Mucosa of stomach (tissue), 1 donor: Measurements from ENCODE around the gene JARID2.

Experiments used
- H3K27me3 ChIP-seq: one replicate; pipeline ENCODE4 v1.7.0; 2013; ENCODE audit warnings: mild to moderate bottlenecking, low read length; ENCODE audit not compliant: control insufficient read depth, insufficient read depth
- H3K36me3 ChIP-seq: one replicate; pipeline ENCODE4 v1.7.0; 2013; ENCODE audit warnings: low read length; ENCODE audit not compliant: control insufficient read depth, insufficient read depth
- H3K4me1 ChIP-seq: one replicate; pipeline ENCODE4 v1.7.0; 2013; ENCODE audit warnings: mild to moderate bottlenecking, low read length; ENCODE audit not compliant: control insufficient read depth, insufficient read depth
- H3K4me3 ChIP-seq: one replicate; pipeline ENCODE4 v1.7.0; 2013; ENCODE audit warnings: low read length
- H3K9ac ChIP-seq: one replicate; pipeline ENCODE4 v1.7.0; 2013; ENCODE audit warnings: mild to moderate bottlenecking, low read length, moderate library complexity
- H3K9me3 ChIP-seq: one replicate; pipeline ENCODE4 v1.7.0; 2013; ENCODE audit warnings: mild to moderate bottlenecking, low read length, moderate library complexity; ENCODE audit not compliant: control insufficient read depth
- donor health status: Pancreatic carcinoma.

JARID2 gene

GRCh38 chr6:15245361-15246216 is at the start of gene JARID2:
Gene JARID2 (plus strand): TSS chr6:15246069. CDS start chr6:15246540, 471 bp downstream.
- Histone ChIP-seq H3K4me3 (peak within 1 kb of the TSS; percentile 77), H3K36me3 (no peaks in the 10 kb centered on the region), H3K9me3 (no peaks in the 10 kb centered on the region), H3K27me3 (no peaks in the 10 kb centered on the region), H3K4me1 (peaks cover 12% of the 10 kb centered on the region), H3K9ac (peak within 1 kb of the TSS; percentile 87)

GRCh38 chr6:15200087-15200486 is 45.8 kb upstream of the JARID2 start:
- Histone ChIP-seq H3K4me3 (no peak overlapping the region), H3K9ac (no peak overlapping the region), H3K27me3 (no peaks in the 10 kb centered on the region), H3K36me3 (no peaks in the 10 kb centered on the region), H3K4me1 (no peaks in the 10 kb centered on the region), H3K9me3 (no peaks in the 10 kb centered on the region)

- Histone ChIP-seq H3K27me3 (no peaks in the 10 kb centered on the region), H3K9ac (no peak overlapping the region), H3K9me3 (no peaks in the 10 kb centered on the region), H3K4me3 (no peak overlapping the region), H3K4me1 (no peaks in the 10 kb centered on the region), H3K36me3 (no peaks in the 10 kb centered on the region)
These were observed 40.5 kb upstream of the JARID2 start for GRCh38 chr6:15205321-15205720.

- Histone ChIP-seq H3K4me1 (no peaks in the 10 kb centered on the region), H3K9ac (no peak overlapping the region), H3K4me3 (no peak overlapping the region), H3K36me3 (no peaks in the 10 kb centered on the region), H3K27me3 (no peaks in the 10 kb centered on the region), H3K9me3 (no peaks in the 10 kb centered on the region)
These were observed 39.0 kb upstream of the JARID2 start for GRCh38 chr6:15206887-15207286.

DNA sequence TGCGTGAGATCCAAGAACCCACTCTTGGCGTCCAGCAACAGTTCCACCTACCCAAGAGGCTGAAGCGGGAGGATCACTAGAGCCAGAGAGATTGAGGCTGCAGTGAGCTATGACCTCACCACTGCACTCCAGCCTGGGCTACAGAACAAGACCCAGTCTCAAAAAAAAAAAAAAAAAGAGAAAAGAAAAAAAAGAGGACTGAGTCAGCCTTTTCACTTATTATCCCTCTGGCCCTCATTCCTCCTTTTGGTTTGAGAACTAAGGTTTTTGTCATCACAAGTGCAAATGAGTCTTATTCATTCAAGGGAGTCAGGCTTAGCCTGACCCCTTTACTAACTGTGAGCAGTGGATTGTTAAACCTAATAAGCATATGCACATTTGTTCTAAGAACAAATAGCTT is 37.9 kb upstream of the JARID2 start:
- no peaks in the 10 kb centered on the region for H3K27me3 ChIP-seq
- no peaks in the 10 kb centered on the region for H3K9me3 ChIP-seq
- no peaks in the 10 kb centered on the region for H3K36me3 ChIP-seq
- no peaks in the 10 kb centered on the region for H3K4me1 ChIP-seq
- H3K4me3 ChIP-seq = no peak overlapping the region
- no peak overlapping the region for H3K9ac ChIP-seq

DNA sequence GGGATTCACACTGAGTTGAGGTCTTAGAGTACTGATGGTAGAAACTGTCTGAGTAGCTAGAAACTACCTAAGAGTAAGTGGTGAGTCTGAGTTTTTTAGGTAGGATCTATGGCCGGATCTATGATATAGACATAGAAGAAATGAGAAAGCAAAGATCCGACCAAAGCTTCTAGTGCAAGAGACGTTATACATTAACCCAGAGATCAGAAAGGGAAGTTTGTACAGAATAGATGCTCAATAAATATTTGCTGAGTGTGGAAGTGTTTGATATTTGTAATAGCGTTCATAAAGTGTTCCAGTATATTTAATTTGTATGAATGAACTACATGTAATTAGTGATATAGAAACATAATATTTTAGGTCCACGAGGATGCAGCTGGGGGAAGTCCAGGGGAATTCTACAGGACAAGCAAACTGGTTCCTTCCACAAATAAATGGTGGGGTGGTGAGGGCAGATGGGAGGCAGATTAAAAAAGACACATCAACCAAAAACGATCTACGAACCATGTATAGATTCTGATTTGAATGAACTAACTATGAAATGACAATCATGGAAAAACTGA is 31.9 kb upstream of the JARID2 start:
- no peaks in the 10 kb centered on the region for H3K9me3 ChIP-seq
- H3K4me3 ChIP-seq = no peak overlapping the region
- no peaks in the 10 kb centered on the region for H3K27me3 ChIP-seq
- no peak overlapping the region for H3K9ac ChIP-seq
- no peaks in the 10 kb centered on the region for H3K36me3 ChIP-seq
- H3K4me1 ChIP-seq = peaks cover 4% of the 10 kb centered on the region

DNA sequence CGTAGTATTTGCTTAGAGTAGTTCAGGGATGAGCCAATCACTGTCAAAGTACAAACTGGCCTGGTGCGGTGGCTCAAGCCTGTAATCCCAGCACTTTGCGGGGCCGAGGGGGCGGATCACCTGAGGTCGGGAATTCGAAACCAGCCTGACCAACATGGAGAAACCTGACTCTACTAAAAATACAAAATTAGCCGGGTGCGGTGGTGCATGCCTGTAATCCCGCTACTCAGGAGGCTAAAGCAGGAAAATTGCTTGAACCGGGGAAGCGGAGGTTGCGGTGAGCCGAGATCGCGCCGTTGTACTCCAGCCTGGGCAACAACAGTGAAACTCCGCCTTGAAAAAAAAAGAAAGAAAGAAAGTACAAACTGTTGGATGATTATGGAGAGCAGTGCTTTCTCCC is 27.5 kb upstream of the JARID2 start:
- H3K4me3 ChIP-seq = no peak overlapping the region
- H3K27me3 ChIP-seq = no peaks in the 10 kb centered on the region
- no peaks in the 10 kb centered on the region for H3K9me3 ChIP-seq
- no peak overlapping the region for H3K9ac ChIP-seq
- H3K4me1 ChIP-seq = peaks cover 4% of the 10 kb centered on the region
- H3K36me3 ChIP-seq = no peaks in the 10 kb centered on the region

DNA sequence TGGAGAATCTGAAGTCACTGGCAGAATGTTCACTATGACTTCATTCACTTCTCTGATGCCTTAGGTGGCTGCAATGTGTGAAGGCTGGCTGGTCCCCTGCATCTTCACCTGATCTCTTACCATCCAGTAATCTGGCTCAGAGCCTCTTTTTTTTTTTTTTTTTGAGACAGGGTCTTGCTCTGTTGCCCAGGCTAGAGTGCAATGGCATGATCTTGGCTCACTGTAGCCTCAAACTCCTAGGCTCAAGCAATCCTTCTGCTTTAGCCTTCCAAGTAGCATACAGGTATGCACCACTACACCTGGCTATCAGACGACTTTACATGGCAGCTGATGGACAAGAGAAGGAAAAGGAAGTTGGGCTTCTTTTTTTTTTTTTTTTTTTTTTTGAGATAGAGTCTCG is 25.8 kb upstream of the JARID2 start:
- no peaks in the 10 kb centered on the region for H3K27me3 ChIP-seq
- no peaks in the 10 kb centered on the region for H3K9me3 ChIP-seq
- H3K36me3 ChIP-seq = no peaks in the 10 kb centered on the region
- H3K9ac ChIP-seq = no peak overlapping the region
- no peaks in the 10 kb centered on the region for H3K4me1 ChIP-seq
- no peak overlapping the region for H3K4me3 ChIP-seq

GRCh38 chr6:15227827-15228318 is 18.0 kb upstream of the JARID2 start:
- no peaks in the 10 kb centered on the region for H3K4me1 ChIP-seq
- no peaks in the 10 kb centered on the region for H3K9me3 ChIP-seq
- H3K27me3 ChIP-seq = no peaks in the 10 kb centered on the region
- no peaks in the 10 kb centered on the region for H3K36me3 ChIP-seq
- no peak overlapping the region for H3K9ac ChIP-seq
- H3K4me3 ChIP-seq = no peak overlapping the region

DNA sequence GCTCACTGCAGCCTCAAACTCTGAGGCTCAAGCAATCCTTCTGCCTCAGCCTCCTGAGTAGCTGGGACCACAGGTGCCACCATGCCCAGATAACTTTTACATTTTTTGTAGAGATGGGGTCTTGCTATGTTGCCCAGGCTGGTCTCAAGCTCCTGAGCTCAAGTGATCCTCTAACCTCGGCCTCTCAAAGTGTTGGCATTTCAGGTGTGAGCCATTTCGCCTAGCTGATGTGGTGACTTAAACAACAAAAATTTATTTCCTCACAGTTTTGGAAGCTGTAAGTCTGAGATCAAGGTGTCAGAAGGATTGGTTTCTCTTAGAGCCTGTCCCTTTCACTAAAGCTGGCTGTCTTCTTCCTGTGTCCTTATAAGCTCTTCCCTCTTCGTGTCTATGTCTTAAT is 15.0 kb upstream of the JARID2 start:
- H3K27me3 ChIP-seq = no peaks in the 10 kb centered on the region
- no peaks in the 10 kb centered on the region for H3K4me1 ChIP-seq

DNA sequence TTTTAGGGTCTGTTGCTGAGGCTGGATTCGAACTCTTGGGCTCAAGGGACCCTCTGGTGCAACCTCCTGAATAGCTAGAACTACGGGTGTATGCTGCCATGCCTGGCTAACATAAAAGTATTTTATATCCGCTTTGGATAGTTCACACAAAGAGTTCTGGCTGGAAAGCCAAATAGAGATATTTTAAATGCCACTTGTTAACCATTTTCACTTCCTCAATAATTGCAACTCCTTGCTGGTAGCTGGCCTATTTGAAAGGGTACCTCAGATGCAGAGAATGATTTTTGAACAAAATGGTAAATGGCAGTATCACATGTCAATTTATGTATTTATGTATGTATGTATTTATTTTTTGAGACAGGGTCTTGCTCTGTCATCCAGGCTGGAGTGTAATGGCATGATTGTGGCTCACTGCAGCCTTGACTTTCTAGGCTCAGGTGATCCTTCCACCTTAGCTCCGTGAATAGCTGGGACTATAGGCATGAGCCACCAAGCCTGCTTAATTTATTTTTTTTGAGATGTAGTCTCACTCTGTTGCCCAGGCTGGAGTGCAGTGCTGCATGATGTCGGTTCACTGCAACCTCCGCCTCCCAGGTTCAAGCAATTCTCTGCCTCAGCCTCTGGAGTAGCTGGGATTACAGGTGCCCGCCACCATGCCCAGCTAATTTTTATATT is 12.9 kb upstream of the JARID2 start:
- H3K4me1 ChIP-seq = no peaks in the 10 kb centered on the region
- no peak overlapping the region for H3K9ac ChIP-seq
- H3K9me3 ChIP-seq = no peaks in the 10 kb centered on the region
- H3K36me3 ChIP-seq = no peaks in the 10 kb centered on the region
- H3K27me3 ChIP-seq = no peaks in the 10 kb centered on the region
- no peak overlapping the region for H3K4me3 ChIP-seq

More for the DNA sequence above, 15.0 kb upstream of the JARID2 start:
- Histone ChIP-seq H3K4me3 (no peak overlapping the region), H3K36me3 (no peaks in the 10 kb centered on the region), H3K9ac (no peak overlapping the region), H3K9me3 (no peaks in the 10 kb centered on the region)
